Measurements from ENCODE around the gene NCBP3.
"Not testable (repeated sequence)": the region's sequence is repeated elsewhere in the genome, so short reads cannot be mapped to it uniquely, and the experiment has no call there.

Gene NCBP3

GRCh38 chr17:3846437-3847164 lies 555 bp upstream of the NCBP3 start:
- TF ChIP-seq EZH2 (IDR thresholded peaks at IDR 0.05; ENCODE audit: borderline replicate concordance, low read length) (no peak), CTCF (IDR thresholded peaks at IDR 0.05; ENCODE audit: low read length) (no peak)
- Histone ChIP-seq H3K4me1 (ENCODE audit: insufficient read depth, low read length, severe bottlenecking) (peaks cover 20% of the 10 kb centered on the region), H3K79me2 (ENCODE audit: insufficient read depth, low read length) (no peaks in the 10 kb centered on the region; the same call in 1 of the 2 replicates), H3K9ac (ENCODE audit: low read length) (no peak overlapping the region), H2AFZ (ENCODE audit: low read length) (no peak overlapping the region), H3K27me3 (ENCODE audit: insufficient read depth, low read length) (peaks cover 4% of the 10 kb centered on the region; the same call in 1 of the 2 replicates), H3K4me2 (ENCODE audit: low read length) (peak overlapping the region; percentile 44), H3K9me3 (ENCODE audit: low read length) (no peaks in the 10 kb centered on the region), H3K4me3 (ENCODE audit: low read depth, low read length, poor library complexity, severe bottlenecking) (peak overlapping the region; percentile 74), H3F3A (ENCODE audit: insufficient read depth, low read length) (no peaks in the 10 kb centered on the region), H4K20me1 (ENCODE audit: insufficient read depth, low read length) (no peaks in the 10 kb centered on the region), H3K36me3 (ENCODE audit: insufficient read depth, low read length) (peaks cover 22% of the 10 kb centered on the region), H3K27ac (ENCODE audit: low read depth, low read length, poor library complexity, severe bottlenecking) (no peak overlapping the region), H3K9me2 (ENCODE audit: low read depth, low read length) (no peaks in the 10 kb centered on the region)

GRCh38 chr17:3845291-3845620 lies 790 bp downstream of the NCBP3 start:
- TF ChIP-seq EZH2 (IDR thresholded peaks at IDR 0.05; ENCODE audit: borderline replicate concordance, low read length) (no peak), CTCF (IDR thresholded peaks at IDR 0.05; ENCODE audit: low read length) (no peak)
- Histone ChIP-seq H3K27me3 (ENCODE audit: insufficient read depth, low read length) (no peaks in the 10 kb centered on the region; the same call in 1 of the 2 replicates), H3K9me2 (ENCODE audit: low read depth, low read length) (no peaks in the 10 kb centered on the region), H3K27ac (ENCODE audit: low read depth, low read length, poor library complexity, severe bottlenecking) (no peak overlapping the region), H3K9me3 (ENCODE audit: low read length) (no peaks in the 10 kb centered on the region), H3K4me3 (ENCODE audit: low read depth, low read length, poor library complexity, severe bottlenecking) (peak overlapping the region; percentile 74), H3K4me2 (ENCODE audit: low read length) (peak overlapping the region; percentile 80), H2AFZ (ENCODE audit: low read length) (no peak overlapping the region), H3F3A (ENCODE audit: insufficient read depth, low read length) (no peaks in the 10 kb centered on the region), H3K79me2 (ENCODE audit: insufficient read depth, low read length) (no peaks in the 10 kb centered on the region; the same call in 1 of the 2 replicates), H3K4me1 (ENCODE audit: insufficient read depth, low read length, severe bottlenecking) (peaks cover 20% of the 10 kb centered on the region), H4K20me1 (ENCODE audit: insufficient read depth, low read length) (no peaks in the 10 kb centered on the region), H3K36me3 (ENCODE audit: insufficient read depth, low read length) (peaks cover 35% of the 10 kb centered on the region), H3K9ac (ENCODE audit: low read length) (peak overlapping the region; percentile 85)

- Histone ChIP-seq H3K4me2 (ENCODE audit: low read length) (peak overlapping the region; percentile 80), H3K4me3 (ENCODE audit: low read depth, low read length, poor library complexity, severe bottlenecking) (peak overlapping the region; percentile 74), H3K4me1 (ENCODE audit: insufficient read depth, low read length, severe bottlenecking) (peaks cover 20% of the 10 kb centered on the region), H3K36me3 (ENCODE audit: insufficient read depth, low read length) (peaks cover 42% of the 10 kb centered on the region)
- H3K27me3 ChIP-seq (ENCODE audit: insufficient read depth, low read length); H3K9me3 ChIP-seq (ENCODE audit: low read length); H3K9me2 ChIP-seq (ENCODE audit: low read depth, low read length); H2AFZ ChIP-seq (ENCODE audit: low read length); H3K79me2 ChIP-seq (ENCODE audit: insufficient read depth, low read length); H3K9ac ChIP-seq (ENCODE audit: low read length); H3F3A ChIP-seq (ENCODE audit: insufficient read depth, low read length); H4K20me1 ChIP-seq (ENCODE audit: insufficient read depth, low read length); H3K27ac ChIP-seq (ENCODE audit: low read depth, low read length, poor library complexity, severe bottlenecking): not testable (repeated sequence)
These were observed 1.5 kb downstream of the NCBP3 start for GRCh38 chr17:3844556-3844955.

Measured in OCI-LY1 (cell line).